HG03045 (cell line): ENCODE results near the gene CPSF4.

Source experiments
- ATAC-seq: cut with Tn5 transposase; IDR thresholded peaks from one replicate; pipeline ENCODE4 v1.9.1; 2021; ENCODE audit warnings: mild to moderate bottlenecking, moderate library complexity; ENCODE audit not compliant: unreplicated experiment

CPSF4 gene

GRCh38 chr7:99447943-99448342 is 9.2 kb downstream of the CPSF4 start:
- ATAC-seq, result no peak

DNA sequence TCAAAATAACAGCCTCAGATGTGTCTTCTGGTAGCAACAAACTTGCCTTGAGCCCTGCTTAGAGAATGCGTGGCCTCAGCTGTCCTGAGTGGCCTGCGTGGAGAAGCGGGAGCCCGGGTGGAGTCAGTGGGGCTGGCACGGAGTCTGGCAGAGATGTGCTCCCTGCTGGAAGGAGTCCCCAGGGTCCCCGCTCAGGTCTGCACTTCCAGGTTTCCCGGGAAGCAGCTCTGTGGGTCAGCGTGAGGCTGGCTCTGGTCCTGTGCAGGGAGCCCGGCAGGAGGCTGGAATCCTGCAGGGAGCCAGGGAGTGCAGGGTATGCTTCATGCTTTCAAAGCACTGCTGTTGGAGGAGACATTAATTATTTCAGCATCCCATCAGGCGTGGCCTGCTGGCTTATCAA is 10.1 kb downstream of the CPSF4 start:
- no peak for ATAC-seq

GRCh38 chr7:99449326-99449725 is 10.6 kb downstream of the CPSF4 start:
- no peak for ATAC-seq

DNA sequence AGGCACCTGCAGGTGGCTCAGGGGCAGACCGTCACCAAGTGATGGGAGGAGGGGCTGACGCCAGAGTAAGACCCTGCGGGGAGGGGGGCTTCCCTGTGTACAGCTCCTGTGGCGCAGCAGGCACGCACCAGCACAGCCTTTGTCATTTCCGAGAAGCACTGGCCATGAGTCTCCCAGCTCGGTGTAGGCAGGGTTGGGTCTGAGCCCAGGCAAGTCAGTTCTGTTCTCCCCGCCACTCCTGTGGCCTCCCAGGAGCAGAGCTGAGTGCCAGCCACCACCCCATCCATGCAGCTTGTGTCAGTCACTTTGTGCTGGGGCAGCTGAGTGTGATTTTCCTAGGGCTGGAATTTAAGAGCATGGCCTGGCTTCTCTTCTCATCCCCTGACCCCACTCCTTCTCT is 13.2 kb downstream of the CPSF4 start:
- no peak for ATAC-seq

DNA sequence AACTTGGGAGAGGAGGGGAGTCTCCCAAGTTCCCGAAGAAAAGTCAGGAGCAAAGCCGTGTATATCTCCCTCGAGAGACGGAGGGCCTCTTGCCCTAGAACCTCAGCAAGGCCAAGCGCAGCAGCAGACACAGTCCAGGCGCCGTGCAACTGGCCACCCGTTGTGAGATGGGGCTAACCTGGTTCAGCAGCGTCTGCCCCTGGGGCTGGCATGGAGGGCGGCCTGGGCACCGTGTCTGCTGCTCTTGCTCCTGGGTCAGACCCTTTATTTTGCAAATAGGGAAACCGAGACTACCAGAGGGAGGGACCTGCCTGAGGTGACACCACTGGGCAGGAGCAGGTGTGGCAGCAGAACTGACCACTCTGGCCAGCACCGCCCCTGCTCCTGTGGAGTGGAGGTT is 13.8 kb downstream of the CPSF4 start:
- no peak for ATAC-seq

- ATAC-seq, result no peak
These were observed 14.4 kb downstream of the CPSF4 start for GRCh38 chr7:99453105-99453504.

- ATAC-seq, result no peak
These were observed 17.1 kb downstream of the CPSF4 start for GRCh38 chr7:99455874-99456273.

- ATAC-seq, result no peak
These were observed 17.5 kb downstream of the CPSF4 start for GRCh38 chr7:99456288-99456687.

DNA sequence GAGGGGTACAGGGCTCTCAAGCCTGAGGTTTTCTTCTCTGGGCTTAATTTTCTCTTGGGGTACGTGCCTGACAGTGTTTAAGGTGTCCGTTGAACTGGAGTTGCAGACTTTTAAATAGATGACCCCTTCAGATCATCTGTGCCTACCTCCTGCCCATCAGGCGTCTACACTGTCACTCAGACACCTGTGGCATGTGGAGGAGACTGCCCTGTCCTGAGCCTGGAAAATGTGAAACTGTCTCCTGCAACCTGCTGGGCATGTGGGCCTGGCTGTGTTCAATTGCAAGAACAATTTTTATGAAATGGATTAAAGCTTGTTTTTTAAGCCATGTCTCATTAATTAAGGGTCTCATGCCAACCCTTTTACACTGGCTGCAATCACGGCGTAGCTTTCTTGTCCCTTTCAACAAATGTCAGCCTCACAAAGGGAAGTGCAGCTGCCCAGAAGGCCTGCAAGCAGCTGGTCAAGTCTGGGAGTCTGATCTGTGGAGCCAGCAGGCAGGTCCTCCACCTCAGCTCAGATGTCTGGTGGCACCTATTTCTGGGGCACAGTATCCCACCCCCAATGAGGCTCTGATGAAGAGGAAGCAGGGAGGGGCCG is 18.4 kb downstream of the CPSF4 start:
- ATAC-seq, result no peak

- no peak for ATAC-seq
These were observed 19.1 kb downstream of the CPSF4 start for GRCh38 chr7:99457650-99458493.

DNA sequence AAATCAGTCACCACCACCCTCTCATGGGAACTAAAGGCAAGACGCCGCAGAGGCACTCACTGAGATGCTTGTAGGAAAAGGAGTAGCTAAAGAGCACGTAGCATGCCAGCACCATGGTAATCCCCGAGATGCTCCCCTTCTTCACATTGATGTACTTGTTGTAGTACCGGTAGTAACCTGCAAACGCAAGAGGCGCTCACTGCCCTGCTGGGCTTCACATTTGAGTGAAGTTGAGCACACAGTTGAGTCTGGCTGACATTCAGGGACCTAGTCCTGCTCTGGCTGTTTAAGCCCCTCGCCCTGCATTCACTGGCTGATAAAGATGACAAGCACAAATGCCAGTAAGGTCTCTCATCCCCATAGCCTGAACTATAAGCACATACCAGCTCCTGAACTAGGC is 20.3 kb downstream of the CPSF4 start:
- ATAC-seq, result no peak

DNA sequence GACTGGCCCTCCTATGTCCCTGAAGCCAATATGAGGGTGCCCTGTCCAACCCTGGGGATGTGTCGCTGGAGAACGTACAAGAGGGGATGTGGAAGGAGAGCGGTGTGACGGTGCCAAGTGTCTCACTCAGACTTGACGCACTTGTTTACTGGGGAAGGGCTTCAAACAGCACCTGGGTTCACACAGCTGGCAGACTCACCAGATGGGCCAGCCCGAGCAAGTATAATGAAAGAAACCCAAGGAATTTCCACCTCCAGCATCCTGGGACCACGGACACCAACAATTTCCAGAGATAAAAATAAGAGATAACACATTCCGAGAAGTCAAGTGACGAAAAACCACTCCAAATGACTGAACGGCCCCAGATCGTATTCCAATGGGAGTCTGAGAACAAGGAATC is 21.9 kb downstream of the CPSF4 start:
- no peak for ATAC-seq

- ATAC-seq, result no peak
These were observed 22.5 kb downstream of the CPSF4 start for GRCh38 chr7:99461221-99461620.

DNA sequence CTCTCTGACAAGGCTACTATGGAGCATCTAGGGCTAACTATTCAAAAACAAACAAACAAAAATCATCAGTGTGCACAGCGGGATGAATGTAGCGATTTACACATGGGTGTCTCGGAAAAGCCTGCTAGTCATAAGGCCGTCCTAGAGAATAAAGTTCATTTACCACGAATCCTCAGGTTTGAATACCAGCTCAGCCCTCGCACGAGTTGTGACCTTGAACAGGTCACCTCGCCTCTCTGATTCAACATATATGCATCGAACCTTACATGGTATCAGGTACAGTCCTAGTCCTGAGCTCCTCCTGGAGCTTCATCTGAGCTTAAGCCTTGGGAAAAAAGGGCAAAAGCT is 26.7 kb downstream of the CPSF4 start:
- no peak for ATAC-seq

DNA sequence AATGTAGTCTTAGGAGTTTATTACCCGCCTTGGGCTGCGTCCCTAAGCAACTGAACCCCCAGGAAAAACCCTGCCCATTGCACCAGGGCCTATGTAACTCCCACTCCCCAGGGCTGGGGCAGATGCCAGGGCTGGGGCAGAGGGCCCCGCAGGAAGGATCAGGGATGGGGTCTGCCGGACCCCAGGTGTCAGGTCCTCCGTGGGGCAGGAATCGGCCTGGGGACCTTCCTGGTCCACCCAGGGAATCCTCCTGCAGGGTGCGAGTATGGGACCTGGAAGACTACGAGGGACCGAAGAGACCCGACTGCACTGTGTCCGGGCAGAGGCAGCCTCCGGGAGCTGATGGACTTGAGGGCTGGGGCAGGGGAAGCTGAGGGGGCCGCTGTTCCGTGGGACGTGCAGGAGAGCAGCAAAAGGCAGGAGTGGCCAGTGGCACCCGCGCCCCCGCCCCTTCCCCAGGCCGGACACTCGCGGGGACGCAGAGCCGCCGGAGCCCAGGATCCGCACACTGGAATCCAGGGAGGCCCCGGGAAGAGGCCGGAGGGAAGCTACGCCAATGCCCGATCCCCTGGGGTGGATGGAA is 29.7 kb downstream of the CPSF4 start:
- no peak for ATAC-seq

DNA sequence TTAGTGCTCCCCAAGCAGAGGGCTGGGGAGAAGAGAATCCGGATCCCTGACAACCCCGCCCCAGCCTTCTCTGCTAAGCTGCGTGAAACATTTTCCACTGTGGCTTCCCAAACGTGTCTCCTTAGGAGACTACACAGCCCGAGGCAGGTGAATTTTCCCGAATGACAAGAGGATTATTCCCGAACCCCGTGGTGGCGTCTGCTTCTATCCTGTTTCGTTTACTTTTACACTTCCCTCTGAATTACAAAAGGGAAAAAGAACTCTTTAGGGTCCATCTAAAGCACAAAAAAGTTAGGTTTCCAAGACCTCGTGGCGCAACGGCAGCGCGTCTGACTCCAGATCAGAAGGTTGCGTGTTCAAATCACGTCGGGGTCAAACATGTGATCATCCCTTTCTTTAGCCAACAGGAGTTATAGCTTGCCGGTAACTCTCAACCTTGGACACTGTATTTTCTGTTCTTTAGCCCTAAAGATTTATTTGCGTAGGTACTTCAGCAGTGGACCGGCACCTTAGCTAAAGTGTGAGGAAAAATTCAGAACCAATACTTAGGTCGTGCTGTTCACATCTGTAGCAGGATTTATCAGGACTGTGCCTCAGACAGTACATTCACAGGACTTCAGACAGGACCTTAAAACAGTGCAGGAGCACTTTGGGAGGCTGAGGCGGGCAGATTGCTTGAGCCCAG is 30.8 kb downstream of the CPSF4 start:
- no peak for ATAC-seq

- ATAC-seq, result peak; percentile 96
These were observed 34.0 kb downstream of the CPSF4 start, which contains the start of gene ZNF789 for GRCh38 chr7:99472561-99473314. Gene ZNF789, plus strand, starts transcription at chr7:99472890. Its CDS starts 3,567 bp downstream, at chr7:99476457.

DNA sequence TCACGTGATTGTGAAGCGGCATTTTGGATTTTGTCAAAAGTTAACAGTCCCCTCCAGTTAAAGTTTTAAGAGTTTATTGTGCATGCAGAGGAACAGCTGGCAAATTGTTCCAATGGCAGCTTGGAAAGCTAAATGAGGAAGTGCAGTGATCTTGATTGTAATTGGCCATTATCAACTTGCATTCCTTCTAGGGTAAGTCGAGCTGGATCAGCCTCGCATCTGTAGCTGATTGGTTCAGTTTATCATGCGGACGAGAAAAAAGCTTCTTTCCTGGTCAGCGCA is 34.5 kb downstream of the CPSF4 start:
- no peak for ATAC-seq

- ATAC-seq, result no peak
These were observed 37.4 kb downstream of the CPSF4 start for GRCh38 chr7:99476107-99476506.

- no peak for ATAC-seq
These were observed 40.0 kb downstream of the CPSF4 start for GRCh38 chr7:99478464-99479440.
